HG02970 (cell line): ENCODE data around the gene ZBTB25.

Experiments used
- ATAC-seq: cut with Tn5 transposase; IDR thresholded peaks from one replicate; pipeline ENCODE4 v1.9.1; 2021; ENCODE audit warnings: mild to moderate bottlenecking, moderate library complexity, moderate number of reproducible peaks; ENCODE audit not compliant: unreplicated experiment, low FRiP score

ZBTB25 gene

GRCh38 chr14:64401949-64402348, 101.7 kb downstream of the ZBTB25 start:
- no peak for ATAC-seq

GRCh38 chr14:64400829-64401459, 102.7 kb downstream of the ZBTB25 start:
- no peak for ATAC-seq
